Stimulated activated CD4-positive, alpha-beta T cell treated with anti-CD3 and anti-CD28 coated beads, Interleukin-4, amount 100 ng/mL, for 1 hour (primary cell): ENCODE results near the gene IER2.

Experiments
- DNase-seq: peaks from one replicate; pipeline ENCODE4 v3.0.0-alpha.2; 2020

IER2 gene

GRCh38 chr19:13119627-13120026, 30.6 kb upstream of the IER2 start:
- DNase-seq, result no peak

DNA sequence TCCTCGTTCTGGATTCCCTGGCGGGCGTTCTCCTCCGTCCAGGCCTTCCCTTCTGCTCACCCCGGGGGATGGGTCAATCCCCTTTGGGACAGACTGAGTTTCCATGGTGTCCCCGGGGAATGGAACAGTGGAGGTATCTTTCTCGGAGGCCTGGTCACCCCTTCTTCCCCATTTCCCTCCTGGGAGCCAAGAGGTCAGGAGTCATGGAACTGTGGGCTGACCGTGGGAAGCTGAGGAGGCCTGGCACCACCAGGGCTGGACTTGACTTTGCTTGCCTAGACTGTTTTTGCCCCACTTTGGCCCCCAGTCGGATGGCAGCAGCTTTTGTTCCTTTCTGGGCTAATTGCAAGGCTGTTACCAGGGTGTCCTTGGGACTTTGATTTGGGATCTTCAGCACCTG, 30.2 kb upstream of the IER2 start:
- DNase-seq, result no peak

DNA sequence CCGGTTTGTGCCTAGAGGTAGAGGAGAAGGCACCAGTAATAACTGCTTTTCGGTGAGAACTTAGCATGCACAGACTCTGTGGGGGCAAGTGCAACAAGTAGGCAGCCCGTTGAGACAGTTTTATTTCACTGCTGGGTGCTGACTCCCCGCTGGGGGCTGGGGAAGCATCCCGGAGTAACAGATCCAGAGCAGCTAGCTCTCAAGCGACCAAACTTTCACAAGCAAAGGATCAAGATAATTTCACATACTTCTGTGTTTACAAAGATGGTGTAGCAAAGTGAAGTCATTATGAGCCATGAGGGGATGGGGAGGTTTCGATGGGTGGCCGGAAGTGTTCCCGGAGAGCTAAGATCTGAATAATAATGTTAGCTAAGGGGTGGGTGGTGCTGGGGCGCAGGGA, 29.4 kb upstream of the IER2 start:
- DNase-seq, result no peak

GRCh38 chr19:13121551-13122274, 28.5 kb upstream of the IER2 start:
- DNase-seq, result no peak

- no peak for DNase-seq
These were observed 27.8 kb upstream of the IER2 start for GRCh38 chr19:13122275-13122878.

GRCh38 chr19:13122980-13123957, 26.9 kb upstream of the IER2 start:
- no peak for DNase-seq

GRCh38 chr19:13127051-13127450, 23.2 kb upstream of the IER2 start:
- no peak for DNase-seq

GRCh38 chr19:13127811-13128575, 22.2 kb upstream of the IER2 start:
- no peak for DNase-seq

- no peak for DNase-seq
These were observed 21.6 kb upstream of the IER2 start for GRCh38 chr19:13128583-13128982.

- no peak for DNase-seq
These were observed 20.8 kb upstream of the IER2 start for GRCh38 chr19:13129384-13129783.

GRCh38 chr19:13130886-13131490, 19.2 kb upstream of the IER2 start:
- DNase-seq, result no peak

DNA sequence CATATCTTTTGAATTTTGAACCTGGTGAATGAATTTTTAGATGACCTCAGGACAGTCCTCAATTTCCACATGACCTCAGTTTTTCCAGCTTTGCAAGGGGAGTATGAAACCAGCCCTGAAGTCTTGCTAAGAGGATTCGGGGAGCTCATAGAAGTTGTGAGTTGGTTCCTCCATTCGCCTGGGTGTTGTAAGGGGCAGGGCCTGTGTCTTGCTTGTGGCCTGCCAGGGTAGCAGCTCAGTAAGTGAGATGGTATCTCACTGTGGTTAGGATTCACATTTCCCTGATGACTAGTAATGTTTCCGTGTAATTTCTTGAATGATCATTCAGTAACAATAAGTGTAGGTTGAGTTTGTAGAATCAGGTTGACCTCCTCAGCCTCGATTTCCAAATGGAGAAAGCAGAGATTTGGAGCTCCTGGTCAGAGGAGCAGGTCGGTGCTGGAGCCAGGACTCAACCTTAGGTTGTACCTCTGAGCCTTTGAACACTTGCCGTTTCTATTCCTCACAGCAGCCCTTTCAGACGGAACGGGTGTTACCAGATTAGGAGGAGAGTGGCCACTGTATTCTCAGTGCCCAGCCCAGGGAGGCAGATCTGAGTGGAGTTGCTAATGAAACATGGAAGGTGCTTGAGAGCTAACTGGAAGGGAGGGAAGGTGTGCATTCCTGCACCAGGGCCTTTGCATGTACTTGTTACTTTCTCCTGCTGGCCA, 17.6 kb upstream of the IER2 start:
- peak; percentile 47 for DNase-seq

- DNase-seq, result no peak
These were observed 16.9 kb upstream of the IER2 start for GRCh38 chr19:13133241-13133870.

DNA sequence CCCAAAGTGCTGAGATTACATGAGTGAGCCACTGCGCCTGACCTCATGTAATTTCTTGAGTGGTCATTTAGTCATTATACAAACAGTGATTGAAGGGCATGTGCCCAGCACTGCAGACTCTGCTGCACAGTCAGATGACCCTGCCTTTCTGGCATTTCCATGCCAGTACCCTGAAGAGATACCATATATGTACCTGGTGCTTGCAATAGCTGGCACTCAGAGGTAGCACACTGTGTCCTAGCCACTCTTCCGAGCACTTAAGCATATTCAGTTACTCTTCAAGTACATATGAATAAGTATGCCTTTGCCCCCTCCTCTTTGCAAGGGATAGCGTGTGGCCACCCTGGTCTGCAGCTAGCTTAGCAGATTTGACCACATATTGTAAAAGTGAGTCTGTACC, 15.6 kb upstream of the IER2 start:
- no peak for DNase-seq

GRCh38 chr19:13135068-13136062, 14.8 kb upstream of the IER2 start:
- DNase-seq, result no peak

DNA sequence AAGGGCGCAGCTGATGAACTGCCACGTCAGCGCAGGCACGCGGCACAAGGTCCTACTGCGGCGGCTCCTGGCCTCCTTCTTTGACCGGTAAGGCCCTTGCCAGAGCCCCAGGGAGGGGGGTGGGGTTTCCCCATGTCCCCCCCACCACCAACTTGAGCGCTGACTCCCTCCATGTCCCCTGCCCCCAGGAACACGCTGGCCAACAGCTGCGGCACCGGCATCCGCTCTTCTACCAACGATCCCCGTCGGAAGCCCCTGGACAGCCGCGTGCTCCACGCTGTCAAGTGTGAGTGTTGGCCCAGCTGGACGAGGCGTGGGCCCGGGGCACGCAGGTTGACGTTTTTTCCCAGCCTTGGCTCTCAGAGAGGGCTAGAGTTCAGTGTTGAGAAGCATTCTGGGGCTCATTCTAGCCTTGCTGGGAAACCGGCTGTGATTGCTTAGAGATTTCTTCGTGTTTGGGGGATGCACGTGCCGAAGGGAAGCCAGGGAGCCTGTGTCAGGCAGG, 12.9 kb upstream of the IER2 start:
- no peak for DNase-seq

- no peak for DNase-seq
These were observed 11.9 kb upstream of the IER2 start for GRCh38 chr19:13138171-13138915.

- DNase-seq, result no peak
These were observed 11.4 kb upstream of the IER2 start for GRCh38 chr19:13138916-13139198.

DNA sequence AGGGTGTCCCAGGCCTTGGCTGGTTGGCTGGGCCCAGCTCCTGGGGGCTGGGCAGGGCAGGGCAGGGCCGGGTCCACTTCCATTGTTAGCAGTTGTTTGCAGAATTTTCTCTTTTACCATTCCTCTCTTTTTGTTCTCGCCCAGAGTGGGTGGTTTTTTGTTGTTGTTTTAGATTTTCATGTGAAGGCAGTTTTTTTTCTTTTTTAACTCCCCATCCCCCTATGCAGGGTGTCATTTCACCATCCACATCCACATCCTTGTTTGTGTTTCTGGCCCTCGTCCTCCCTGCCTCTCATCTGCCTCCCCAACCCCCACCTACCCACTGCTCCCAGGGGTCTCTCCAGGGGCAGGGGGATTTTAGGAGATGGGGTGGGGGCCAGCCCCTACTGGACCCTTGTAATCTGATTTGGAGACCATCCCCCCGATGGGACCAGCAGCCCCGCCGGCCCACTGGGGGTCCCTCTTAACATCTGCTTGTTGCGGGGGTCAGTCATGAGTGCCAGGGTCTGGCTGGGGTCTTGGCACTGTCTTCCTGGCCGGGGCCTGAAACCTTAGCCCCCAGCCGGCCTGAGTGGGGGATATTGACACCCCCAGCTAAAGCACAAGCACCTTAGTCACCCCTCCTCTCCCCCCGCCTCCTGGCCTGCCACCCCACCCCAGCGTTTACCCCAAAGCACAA, 10.4 kb upstream of the IER2 start:
- no peak for DNase-seq
